Measurements from ENCODE around the gene EPN2. TPM values are rescaled to one million over a fixed set of nuclear protein-coding genes. Genes with fewer than 3 reads are reported as not detected.

EPN2 gene
- total RNA-seq, 1 donor from 2014 or later = 74.5 TPM

- H3K27ac Mint-ChIP-seq (ENCODE audit: unreplicated experiment) = peak overlapping the region; percentile 64
- no peak overlapping the region for H3K4me3 Mint-ChIP-seq (ENCODE audit: unreplicated experiment)
- H3K27me3 Mint-ChIP-seq (ENCODE audit: unreplicated experiment) = peaks cover 12% of the 10 kb centered on the region
- no peak for DNase-seq (ENCODE audit: low spot score)
- H3K9me3 Mint-ChIP-seq (ENCODE audit: unreplicated experiment) = no peaks in the 10 kb centered on the region
- peaks cover 26% of the 10 kb centered on the region for H3K4me1 Mint-ChIP-seq (ENCODE audit: unreplicated experiment)
- TF ChIP-seq, protein P1, sequence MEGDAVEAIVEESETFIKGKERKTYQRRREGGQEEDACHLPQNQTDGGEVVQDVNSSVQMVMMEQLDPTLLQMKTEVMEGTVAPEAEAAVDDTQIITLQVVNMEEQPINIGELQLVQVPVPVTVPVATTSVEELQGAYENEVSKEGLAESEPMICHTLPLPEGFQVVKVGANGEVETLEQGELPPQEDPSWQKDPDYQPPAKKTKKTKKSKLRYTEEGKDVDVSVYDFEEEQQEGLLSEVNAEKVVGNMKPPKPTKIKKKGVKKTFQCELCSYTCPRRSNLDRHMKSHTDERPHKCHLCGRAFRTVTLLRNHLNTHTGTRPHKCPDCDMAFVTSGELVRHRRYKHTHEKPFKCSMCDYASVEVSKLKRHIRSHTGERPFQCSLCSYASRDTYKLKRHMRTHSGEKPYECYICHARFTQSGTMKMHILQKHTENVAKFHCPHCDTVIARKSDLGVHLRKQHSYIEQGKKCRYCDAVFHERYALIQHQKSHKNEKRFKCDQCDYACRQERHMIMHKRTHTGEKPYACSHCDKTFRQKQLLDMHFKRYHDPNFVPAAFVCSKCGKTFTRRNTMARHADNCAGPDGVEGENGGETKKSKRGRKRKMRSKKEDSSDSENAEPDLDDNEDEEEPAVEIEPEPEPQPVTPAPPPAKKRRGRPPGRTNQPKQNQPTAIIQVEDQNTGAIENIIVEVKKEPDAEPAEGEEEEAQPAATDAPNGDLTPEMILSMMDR (IDR thresholded peaks at IDR 0.05; ENCODE audit: unreplicated experiment) = no peak
- H3K36me3 Mint-ChIP-seq (ENCODE audit: low read depth, unreplicated experiment) = peaks cover 39% of the 10 kb centered on the region
Measured at GRCh38 chr17:19316761-19317358, 79.7 kb downstream of the EPN2 start.

- H3K27me3 Mint-ChIP-seq (ENCODE audit: unreplicated experiment) = peaks cover 12% of the 10 kb centered on the region
- peak overlapping the region; percentile 42 for H3K27ac Mint-ChIP-seq (ENCODE audit: unreplicated experiment)
- peak; percentile 52 for DNase-seq (ENCODE audit: low spot score)
- H3K36me3 Mint-ChIP-seq (ENCODE audit: low read depth, unreplicated experiment) = peaks cover 38% of the 10 kb centered on the region
- TF ChIP-seq, protein P1 (IDR thresholded peaks at IDR 0.05; ENCODE audit: unreplicated experiment) = no peak
- H3K4me1 Mint-ChIP-seq (ENCODE audit: unreplicated experiment) = peaks cover 22% of the 10 kb centered on the region
- no peaks in the 10 kb centered on the region for H3K9me3 Mint-ChIP-seq (ENCODE audit: unreplicated experiment)
- H3K4me3 Mint-ChIP-seq (ENCODE audit: unreplicated experiment) = peak overlapping the region; percentile 37
Measured at GRCh38 chr17:19317359-19318095, 80.4 kb downstream of the EPN2 start.

DNA sequence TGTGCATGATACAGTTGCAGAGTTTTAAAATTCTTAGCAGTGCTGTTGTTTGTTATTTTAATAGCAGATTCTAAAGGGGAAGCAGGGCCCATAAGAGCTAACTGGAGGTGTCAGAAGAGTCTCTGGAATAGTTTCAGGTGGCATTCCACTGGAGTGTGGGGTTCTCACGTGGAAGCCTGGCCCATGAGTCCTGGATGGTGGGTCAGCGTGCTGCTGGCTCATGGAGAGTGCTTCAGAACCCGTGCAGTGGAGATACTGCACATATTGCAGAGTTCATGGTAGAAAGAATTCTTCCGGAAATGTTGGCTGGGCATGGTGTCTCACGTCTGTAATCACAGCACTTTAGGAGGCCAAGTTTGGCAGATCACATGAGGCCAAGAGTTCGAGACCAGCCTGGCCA lies 81.4 kb downstream of the EPN2 start:
- no peak for DNase-seq (ENCODE audit: low spot score)
- H3K4me3 Mint-ChIP-seq (ENCODE audit: unreplicated experiment) = no peak overlapping the region
- H3K4me1 Mint-ChIP-seq (ENCODE audit: unreplicated experiment) = peaks cover 22% of the 10 kb centered on the region
- H3K27me3 Mint-ChIP-seq (ENCODE audit: unreplicated experiment) = peaks cover 12% of the 10 kb centered on the region
- H3K9me3 Mint-ChIP-seq (ENCODE audit: unreplicated experiment) = no peaks in the 10 kb centered on the region
- TF ChIP-seq, protein P1 (IDR thresholded peaks at IDR 0.05; ENCODE audit: unreplicated experiment) = no peak
- H3K36me3 Mint-ChIP-seq (ENCODE audit: low read depth, unreplicated experiment) = peaks cover 45% of the 10 kb centered on the region
- H3K27ac Mint-ChIP-seq (ENCODE audit: unreplicated experiment) = no peak overlapping the region

GRCh38 chr17:19319771-19320505 lies 82.8 kb downstream of the EPN2 start:
- TF ChIP-seq, protein P1 (IDR thresholded peaks at IDR 0.05; ENCODE audit: unreplicated experiment) = no peak
- no peaks in the 10 kb centered on the region for H3K9me3 Mint-ChIP-seq (ENCODE audit: unreplicated experiment)
- H3K27ac Mint-ChIP-seq (ENCODE audit: unreplicated experiment) = no peak overlapping the region
- no peak overlapping the region for H3K4me3 Mint-ChIP-seq (ENCODE audit: unreplicated experiment)
- peaks cover 22% of the 10 kb centered on the region for H3K4me1 Mint-ChIP-seq (ENCODE audit: unreplicated experiment)
- DNase-seq (ENCODE audit: low spot score) = no peak
- H3K27me3 Mint-ChIP-seq (ENCODE audit: unreplicated experiment) = peaks cover 12% of the 10 kb centered on the region
- peaks cover 38% of the 10 kb centered on the region for H3K36me3 Mint-ChIP-seq (ENCODE audit: low read depth, unreplicated experiment)
